Upper lobe of left lung (tissue), 6 donors: ENCODE results near the gene AQP1. TPM values are rescaled to one million over a fixed set of nuclear protein-coding genes. Genes with fewer than 3 reads are reported as not detected.

Experiments
- ATAC-seq, 2 donors: fragments of 200-7000 bp; cut with Tn5 transposase; one replicate each; pipeline ENCODE4 v1.9.1; 2022; ENCODE audit warnings: mild to moderate bottlenecking in 2 of 2, moderate library complexity in 2 of 2; ENCODE audit not compliant: low FRiP score in 2 of 2
- DNase-seq, 2 donors: peaks; one replicate each; pipeline ENCODE4 v3.0.0-alpha.2; 2019 to 2020
- H3K27ac ChIP-seq, 4 donors: fragments of 200-600 bp; sonication (generic); one replicate each; pipeline ENCODE4 v1.5.1; 2016 to 2019
- H3K27me3 ChIP-seq, 4 donors: fragments of 200-600 bp; sonication (generic); one replicate each; pipeline ENCODE4 v1.5.1; 2017 to 2019
- H3K36me3 ChIP-seq, 4 donors: fragments of 200-600 bp; sonication (generic); one replicate each; pipeline ENCODE4 v1.5.1; 2016 to 2019
- H3K4me1 ChIP-seq, 4 donors: fragments of 200-600 bp; sonication (generic); one replicate each; pipeline ENCODE4 v1.5.1; 2018 to 2019
- H3K4me3 ChIP-seq, 4 donors: fragments of 200-600 bp; sonication (generic); one replicate each; pipeline ENCODE4 v1.5.1; 2017 to 2019; ENCODE audit warnings: mild to moderate bottlenecking in 2 of 4, moderate library complexity in 1 of 4
- H3K9me3 ChIP-seq, 4 donors: fragments of 200-600 bp; sonication (generic); one replicate each; pipeline ENCODE4 v1.5.1; 2018 to 2019
- EP300 ChIP-seq, 4 donors: sonication (generic); formaldehyde crosslinking; IDR thresholded peaks; one replicate each; pipeline ENCODE4 v1.5.1; 2017; ENCODE audit warnings: antibody characterized with exemption in 4 of 4, control low read depth in 2 of 4
- POLR2A ChIP-seq, 4 donors: fragments of 450-650 bp; IDR thresholded peaks; one replicate each; pipeline ENCODE4 v1.5.1; 2016 to 2017; ENCODE audit warnings: antibody characterized with exemption in 4 of 4, mild to moderate bottlenecking in 2 of 4
- POLR2AphosphoS5 ChIP-seq, 2 donors: sonication (generic); formaldehyde crosslinking; IDR thresholded peaks; one replicate each; pipeline ENCODE4 v1.5.1; 2017; ENCODE audit warnings: antibody characterized with exemption in 2 of 2
- WGBS, 2 donors: methylation state at CpG; one replicate each; pipeline ENCODE4 v1.1.5; 2017 to 2018; 5-methylcytosine and 5-hydroxymethylcytosine counted together
- total RNA-seq, 6 donors: library from RNA; depleted of rRNA in 4 of 6; stranded (reverse); fragments of >200 nt in 4 of 6; gene quantifications; one replicate each; pipeline versions ENCODE4 v1.1.0 to v1.2.1, GENCODE V29; 2016 to 2021
- TF ChIP-seq, protein P1 (sequence below), 6 experiments: fragments of 450-650 bp in 4 of 6; fragments of 200-600 bp in 2 of 6; sonication (generic) in 2 of 6; IDR thresholded peaks; one replicate each; pipeline ENCODE4 v1.5.1; 2016 to 2019; ENCODE audit warnings: antibody characterized with exemption in 6 of 6
- donor health status: DM: no; HTN: no; CAD: no; lungs with moderate emphysema.
- donor health status: DM: no; HTN: yes; CAD: no; lungs with severe emphysema.

AQP1 gene
- total RNA-seq, 6 donors from 2014 or later = 113 to 1,228 (median 802) TPM

DNA sequence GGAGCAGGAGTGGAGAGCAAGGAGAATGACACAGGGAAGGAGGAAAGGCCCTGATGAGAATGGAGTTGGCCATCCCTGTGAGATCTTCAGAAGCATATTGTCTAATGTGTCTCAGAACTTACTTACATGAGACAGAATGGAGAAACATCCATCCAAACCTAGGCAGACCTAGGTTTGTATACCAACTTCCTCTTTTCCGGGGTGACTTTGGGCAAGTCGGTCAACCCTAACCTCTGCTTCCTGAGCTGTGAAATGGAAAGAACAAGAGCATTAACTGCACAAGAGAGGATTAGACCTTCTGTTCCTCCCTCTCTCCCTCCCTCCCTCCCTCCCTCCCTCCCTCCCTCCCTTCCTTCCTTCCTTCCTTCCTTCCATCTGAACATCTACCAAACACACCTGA, 56.6 kb downstream of the AQP1 start:
- Histone ChIP-seq H3K4me3 (no peak overlapping the region), H3K36me3 (no peaks in the 10 kb centered on the region)
- WGBS, 2 donors = 48 to 85% methylated on average over 2 of the region's 2 CpGs

DNA sequence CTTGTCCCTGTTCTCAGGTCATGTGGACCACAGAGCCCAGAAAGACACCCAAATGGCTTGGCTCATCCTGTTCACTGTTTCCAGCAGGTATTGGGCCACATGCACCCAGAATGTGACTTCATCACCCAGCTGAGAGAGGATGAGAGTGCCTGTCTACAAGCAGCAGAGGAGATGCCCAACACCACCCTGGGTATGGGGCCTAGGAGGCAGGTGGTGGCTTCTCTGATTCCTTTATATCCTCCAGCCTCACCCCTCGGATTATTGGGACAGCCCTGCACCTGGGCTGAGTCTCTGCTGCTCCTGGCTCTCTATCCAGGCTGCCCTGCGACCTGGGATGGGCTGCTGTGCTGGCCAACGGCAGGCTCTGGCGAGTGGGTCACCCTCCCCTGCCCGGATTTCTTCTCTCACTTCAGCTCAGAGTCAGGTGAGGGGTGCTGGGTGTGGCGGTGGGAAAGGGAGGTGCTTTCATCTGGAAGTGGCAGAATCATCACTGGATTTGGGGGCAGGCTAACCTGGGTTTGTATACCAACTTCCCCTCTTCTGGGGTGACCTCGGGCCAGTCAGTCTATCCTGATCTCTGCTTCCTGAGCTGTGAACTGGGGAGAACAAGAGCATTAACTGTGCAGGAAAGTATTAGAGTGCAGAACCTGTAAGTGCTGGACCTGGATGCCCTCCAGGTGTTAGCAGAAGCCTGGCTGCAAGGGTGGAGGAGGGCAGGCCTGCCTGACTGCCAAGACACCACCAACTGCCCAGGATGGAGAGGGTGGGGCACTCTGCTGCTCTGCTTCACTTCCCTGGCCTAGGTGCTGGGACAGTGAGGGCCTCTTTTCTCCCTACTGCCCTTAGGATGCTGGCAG, 57.3 kb downstream of the AQP1 start:
- WGBS, 2 donors = 53 to 63% methylated on average over 4 to 7 of the region's 7 CpGs
- no peak overlapping the region for H3K4me3 ChIP-seq
- DNase-seq = peak; percentile 11 to 59
- H3K27me3 ChIP-seq = no peaks in the 10 kb centered on the region
- peaks cover 4 to 35% (median 18%) of the 10 kb centered on the region in 4 donors for H3K4me1 ChIP-seq
- H3K36me3 ChIP-seq = no peaks in the 10 kb centered on the region
- no peak overlapping the region for H3K27ac ChIP-seq
- no peak for ATAC-seq
- H3K9me3 ChIP-seq = no peaks in the 10 kb centered on the region
- TF ChIP-seq POLR2AphosphoS5 (IDR thresholded peaks at IDR 0.05) (no peak), EP300 (IDR thresholded peaks at IDR 0.05) (no peak), POLR2A (IDR thresholded peaks at IDR 0.05) (no peak)

More for the DNA sequence above, 56.6 kb downstream of the AQP1 start:
- TF ChIP-seq, protein P1, sequence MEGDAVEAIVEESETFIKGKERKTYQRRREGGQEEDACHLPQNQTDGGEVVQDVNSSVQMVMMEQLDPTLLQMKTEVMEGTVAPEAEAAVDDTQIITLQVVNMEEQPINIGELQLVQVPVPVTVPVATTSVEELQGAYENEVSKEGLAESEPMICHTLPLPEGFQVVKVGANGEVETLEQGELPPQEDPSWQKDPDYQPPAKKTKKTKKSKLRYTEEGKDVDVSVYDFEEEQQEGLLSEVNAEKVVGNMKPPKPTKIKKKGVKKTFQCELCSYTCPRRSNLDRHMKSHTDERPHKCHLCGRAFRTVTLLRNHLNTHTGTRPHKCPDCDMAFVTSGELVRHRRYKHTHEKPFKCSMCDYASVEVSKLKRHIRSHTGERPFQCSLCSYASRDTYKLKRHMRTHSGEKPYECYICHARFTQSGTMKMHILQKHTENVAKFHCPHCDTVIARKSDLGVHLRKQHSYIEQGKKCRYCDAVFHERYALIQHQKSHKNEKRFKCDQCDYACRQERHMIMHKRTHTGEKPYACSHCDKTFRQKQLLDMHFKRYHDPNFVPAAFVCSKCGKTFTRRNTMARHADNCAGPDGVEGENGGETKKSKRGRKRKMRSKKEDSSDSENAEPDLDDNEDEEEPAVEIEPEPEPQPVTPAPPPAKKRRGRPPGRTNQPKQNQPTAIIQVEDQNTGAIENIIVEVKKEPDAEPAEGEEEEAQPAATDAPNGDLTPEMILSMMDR (IDR thresholded peaks at IDR 0.05) = no peak
- TF ChIP-seq POLR2AphosphoS5 (IDR thresholded peaks at IDR 0.05) (no peak), POLR2A (IDR thresholded peaks at IDR 0.05) (no peak), EP300 (IDR thresholded peaks at IDR 0.05) (no peak)
- H3K27me3 ChIP-seq = no peaks in the 10 kb centered on the region
- no peak overlapping the region for H3K27ac ChIP-seq
- peaks cover 4 to 35% (median 18%) of the 10 kb centered on the region in 4 donors for H3K4me1 ChIP-seq
- no peak for DNase-seq
- no peak for ATAC-seq
- no peaks in the 10 kb centered on the region for H3K9me3 ChIP-seq

DNA sequence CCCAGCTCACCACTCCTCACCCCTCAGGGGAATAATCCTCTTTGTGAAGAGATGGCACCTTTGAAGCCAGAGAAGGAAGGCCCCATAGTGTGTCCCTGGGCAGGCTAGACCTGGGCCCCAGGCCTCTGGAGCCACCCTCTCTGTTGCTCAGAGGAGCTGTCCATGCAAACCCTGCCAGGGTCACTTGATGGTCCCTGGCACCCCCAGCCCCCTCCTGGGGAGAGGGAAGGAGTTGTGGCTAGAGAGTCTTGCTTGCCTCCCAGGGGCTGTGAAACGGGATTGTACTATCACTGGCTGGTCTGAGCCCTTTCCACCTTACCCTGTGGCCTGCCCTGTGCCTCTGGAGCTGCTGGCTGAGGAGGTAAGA, 57.9 kb downstream of the AQP1 start:
- H3K4me3 ChIP-seq = no peak overlapping the region
- no peaks in the 10 kb centered on the region for H3K36me3 ChIP-seq
- no peak for ATAC-seq
- no peak for DNase-seq
- WGBS, 2 donors = 100% methylated on average over 1 of the region's 1 CpG
- no peaks in the 10 kb centered on the region for H3K9me3 ChIP-seq
- no peak for TF ChIP-seq POLR2AphosphoS5 (IDR thresholded peaks at IDR 0.05)
- TF ChIP-seq POLR2A (IDR thresholded peaks at IDR 0.05) = no peak
- TF ChIP-seq, protein P1 (IDR thresholded peaks at IDR 0.05) = no peak
- TF ChIP-seq EP300 (IDR thresholded peaks at IDR 0.05) = no peak
- H3K4me1 ChIP-seq = peaks cover 8 to 38% (median 21%) of the 10 kb centered on the region in 4 donors
- H3K27ac ChIP-seq = no peak overlapping the region
- no peaks in the 10 kb centered on the region for H3K27me3 ChIP-seq

DNA sequence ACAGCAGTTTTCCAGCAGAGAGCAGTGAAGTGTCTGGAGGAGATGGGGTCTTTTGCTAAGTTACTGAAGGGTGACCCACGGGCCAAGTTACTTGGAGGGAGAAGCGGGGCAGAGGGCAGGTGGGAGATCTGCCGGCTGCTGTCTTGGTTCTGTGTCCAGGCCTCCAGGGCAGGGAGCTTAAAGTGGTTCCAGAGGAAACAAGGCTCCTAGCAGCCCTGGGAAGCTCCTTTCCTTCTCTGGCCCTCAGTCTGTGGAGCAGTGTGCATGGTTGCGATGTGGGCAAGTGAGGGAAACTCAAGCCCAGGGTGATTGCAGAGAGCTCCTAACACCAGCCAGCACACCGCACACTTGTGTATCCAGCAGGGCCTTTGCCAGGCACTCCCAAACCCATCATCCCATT, 58.4 kb downstream of the AQP1 start:
- H3K9me3 ChIP-seq = no peaks in the 10 kb centered on the region
- WGBS, 2 donors = 76 to 94% methylated on average over 5 of the region's 5 CpGs
- no peak overlapping the region for H3K4me3 ChIP-seq

DNA sequence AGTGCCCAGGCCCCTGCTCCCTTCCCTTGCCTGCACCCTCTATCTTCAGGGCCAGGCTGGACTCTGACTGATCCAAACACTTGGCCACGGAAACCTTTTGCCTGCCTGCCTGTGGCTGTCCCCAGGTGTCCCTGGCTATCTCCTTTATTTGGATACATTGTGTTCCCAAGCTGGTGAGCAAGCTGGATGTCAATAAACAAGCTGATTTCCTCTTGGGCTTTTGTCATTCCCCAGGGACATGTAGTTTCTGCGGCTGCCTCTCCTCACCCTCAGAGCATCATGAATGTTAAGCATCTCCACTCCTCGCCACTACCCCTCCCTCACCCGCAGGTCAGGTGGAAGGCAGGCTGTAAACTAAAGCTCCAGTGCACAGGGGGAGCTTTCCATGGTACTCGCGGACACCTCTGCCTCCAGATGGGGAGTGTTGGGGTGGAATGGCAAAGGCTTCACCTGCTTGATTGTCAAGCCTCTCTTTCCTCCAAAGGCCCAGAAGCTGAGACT, 59.0 kb downstream of the AQP1 start:
- no peak for ATAC-seq
- Histone ChIP-seq H3K4me3 (no peak overlapping the region), H3K9me3 (no peaks in the 10 kb centered on the region), H3K27me3 (no peaks in the 10 kb centered on the region), H3K27ac (peak overlapping the region in 1 of 4 donors; percentile 26), H3K36me3 (no peaks in the 10 kb centered on the region), H3K4me1 (peaks cover 13 to 44% (median 24%) of the 10 kb centered on the region in 4 donors)
- TF ChIP-seq, protein P1 (IDR thresholded peaks at IDR 0.05) = no peak
- TF ChIP-seq POLR2A (IDR thresholded peaks at IDR 0.05) (no peak), POLR2AphosphoS5 (IDR thresholded peaks at IDR 0.05) (peak; percentile 36 to 85), EP300 (IDR thresholded peaks at IDR 0.05) (peak in 2 of 4 donors; percentile 96 to 99)
- DNase-seq = peak in 1 of 2 donors; percentile 10
- WGBS, 2 donors = 40 to 47% methylated on average over 6 of the region's 6 CpGs

More for the DNA sequence above, 58.4 kb downstream of the AQP1 start:
- no peak for DNase-seq
- Histone ChIP-seq H3K36me3 (no peaks in the 10 kb centered on the region), H3K4me1 (peaks cover 13 to 43% (median 23%) of the 10 kb centered on the region in 4 donors), H3K27me3 (no peaks in the 10 kb centered on the region), H3K27ac (peak overlapping the region in 1 of 4 donors; percentile 26)
- no peak for TF ChIP-seq POLR2A (IDR thresholded peaks at IDR 0.05)
- no peak for TF ChIP-seq EP300 (IDR thresholded peaks at IDR 0.05)
- TF ChIP-seq, protein P1 (IDR thresholded peaks at IDR 0.05) = no peak
- TF ChIP-seq POLR2AphosphoS5 (IDR thresholded peaks at IDR 0.05) = no peak
- ATAC-seq = no peak
